ENCODE measurements around the gene LHX5. TPM values are rescaled to one million over a fixed set of nuclear protein-coding genes. Genes with fewer than 3 reads are reported as not detected.

Gene LHX5
- polyA plus RNA-seq, 3 donors, result not detected

DNA sequence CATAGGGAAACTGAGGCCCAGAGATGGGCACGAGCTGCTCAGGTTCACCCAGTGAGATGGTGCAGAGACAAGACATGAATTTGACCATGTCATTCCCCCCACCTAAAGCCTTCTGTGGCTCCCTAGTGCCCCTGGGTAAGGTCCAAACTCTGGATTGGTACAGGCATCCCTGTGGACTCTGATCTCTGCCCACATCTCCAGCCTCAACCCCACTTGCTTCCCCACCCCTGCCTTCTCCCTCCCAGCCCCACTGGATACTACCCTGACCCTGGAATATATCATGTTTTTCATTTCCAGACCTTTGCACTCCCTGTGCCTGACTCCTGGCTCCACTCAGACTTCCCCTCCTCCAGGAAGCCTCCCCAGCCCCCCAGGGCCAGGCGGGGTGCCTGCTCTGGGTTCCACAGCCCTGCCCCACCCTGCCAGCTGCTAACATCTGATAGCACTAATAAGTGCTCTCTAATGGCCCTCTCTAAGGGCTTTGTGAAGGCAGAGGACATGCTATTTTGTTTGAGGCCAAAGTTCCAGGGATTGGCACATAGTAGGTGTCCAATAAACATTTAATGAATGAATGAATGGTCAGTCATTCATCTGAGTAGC lies 50.6 kb downstream of the LHX5 start:
- DNase-seq (ENCODE audit: low read depth in 3 of 3, low spot score in 2 of 3), result no peak

DNA sequence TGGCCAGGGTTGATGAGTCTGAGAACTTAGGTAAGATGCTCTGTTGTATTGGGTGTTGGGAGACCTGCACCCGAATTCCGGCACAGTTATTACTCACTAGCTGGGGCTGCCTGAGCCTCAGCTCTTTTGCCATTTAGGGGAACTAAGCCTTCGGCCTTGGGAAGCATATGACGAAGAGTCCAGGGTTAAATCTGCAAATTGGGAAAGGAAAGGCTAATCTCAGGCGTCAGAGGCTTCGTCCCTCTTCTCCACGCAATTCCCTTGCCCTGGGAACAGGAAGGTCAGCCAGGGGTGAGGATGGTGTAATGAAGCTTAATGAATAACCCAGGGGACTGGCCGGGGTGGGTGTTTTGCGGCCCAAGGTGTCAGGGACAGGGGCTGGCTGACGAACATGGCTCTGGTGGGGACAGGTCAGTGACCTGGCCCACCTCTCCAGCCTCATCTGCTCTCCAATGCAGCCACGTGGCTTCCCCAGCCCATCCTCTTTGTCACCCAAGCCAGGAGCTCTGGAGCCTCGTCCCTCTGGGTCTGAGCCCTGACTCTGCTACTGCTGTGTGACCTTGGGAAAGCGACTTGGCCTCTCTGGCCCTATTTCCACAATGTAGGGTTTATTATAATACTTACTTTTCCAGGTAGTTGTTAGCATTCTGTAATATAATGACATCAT lies 53.3 kb downstream of the LHX5 start:
- DNase-seq (ENCODE audit: low read depth in 3 of 3, low spot score in 2 of 3), result no peak

DNA sequence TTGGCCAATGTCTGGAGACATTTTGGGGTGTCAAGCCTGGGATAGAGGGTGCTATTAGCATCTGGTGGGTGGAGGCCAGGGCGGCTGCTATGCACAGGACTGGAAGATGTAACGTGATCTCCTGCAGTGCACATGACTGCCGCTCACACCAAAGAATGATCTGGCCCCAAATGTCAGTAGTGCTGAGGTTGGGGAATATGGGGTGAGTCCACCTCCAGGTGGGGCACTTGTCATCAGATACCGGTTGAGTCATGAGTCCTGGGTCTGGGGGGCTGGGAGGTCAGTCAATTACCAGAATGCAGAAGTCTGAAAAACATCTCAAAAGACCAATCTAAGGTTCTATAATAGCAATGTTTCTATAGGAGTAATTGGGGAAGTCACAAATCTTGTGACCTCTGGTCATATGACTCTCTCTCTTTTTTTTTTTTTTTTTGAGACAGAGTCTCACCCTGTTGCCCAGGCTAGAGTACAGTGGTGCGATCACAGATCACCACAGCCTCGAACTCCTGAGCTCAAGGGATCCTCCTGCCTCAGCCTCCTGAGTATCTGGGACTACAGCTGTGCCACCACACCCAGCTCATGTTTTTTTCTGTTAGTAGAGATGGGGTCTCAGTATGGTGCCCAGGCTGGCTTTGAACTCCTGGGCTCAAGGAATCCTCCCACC lies 55.4 kb downstream of the LHX5 start:
- no peak for DNase-seq (ENCODE audit: low read depth in 3 of 3, low spot score in 2 of 3)

DNA sequence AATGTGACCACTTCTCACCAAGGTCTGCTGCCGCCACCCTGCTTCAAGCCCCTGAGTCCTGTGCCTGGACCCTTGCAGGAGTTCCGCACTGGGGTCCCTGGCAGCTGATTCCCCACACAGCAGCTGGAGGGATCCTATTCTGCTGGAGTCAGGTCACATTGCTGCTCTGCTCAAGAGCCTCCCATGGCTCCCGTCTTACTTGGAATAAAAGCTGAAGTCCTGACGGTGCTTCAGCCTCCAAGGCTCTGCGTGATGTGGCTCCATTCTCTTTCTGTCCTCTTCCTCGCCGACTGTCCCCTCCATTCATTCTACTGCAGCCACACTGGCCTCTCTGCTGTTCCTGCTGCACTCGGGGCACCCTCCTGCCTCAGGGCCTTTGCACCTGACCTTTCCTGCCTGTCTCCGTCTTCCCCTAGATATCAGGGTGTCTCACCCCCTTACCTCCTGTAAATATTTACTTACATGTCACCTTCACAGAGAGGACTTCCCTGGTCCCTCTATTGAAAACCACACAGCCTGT lies 57.1 kb downstream of the LHX5 start:
- DNase-seq (ENCODE audit: low read depth in 3 of 3, low spot score in 2 of 3), result no peak

DNA sequence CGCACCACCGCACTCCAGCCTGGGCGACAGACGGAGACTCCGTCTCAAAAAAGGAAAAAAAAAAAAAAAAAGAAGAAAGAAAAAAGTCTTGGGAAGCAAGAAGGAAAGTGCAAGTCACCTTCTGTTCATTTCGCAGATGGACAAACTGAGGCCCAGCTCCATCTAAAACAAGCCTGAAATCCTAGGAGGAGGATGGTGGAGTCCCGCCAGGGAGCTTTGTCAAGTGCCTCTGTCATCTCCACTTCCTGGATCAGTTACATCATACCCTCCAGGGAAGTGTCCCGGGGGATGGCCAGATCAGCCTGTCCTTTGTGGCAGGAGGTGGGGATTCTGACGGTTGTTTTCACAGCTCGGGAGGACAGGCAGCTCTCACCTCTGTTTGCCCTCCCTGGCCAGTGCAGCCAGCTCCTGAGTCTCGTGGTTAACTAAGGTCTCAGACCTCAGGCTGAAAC lies 58.2 kb downstream of the LHX5 start:
- no peak for DNase-seq (ENCODE audit: low read depth in 3 of 3, low spot score in 2 of 3)

Other genes with a start within 250 kb of the LHX5 start
- gene SLC8B1, start 136.8 kb downstream of the LHX5 start, polyA plus RNA-seq (ENCODE audit: insufficient read length in 3 of 3), result 10 to 100 TPM; 10.4 to 11.6 (median 10.8) TPM
- 10 to 100 TPM; 15.6 to 19.5 (median 18.3) TPM for gene PLBD2, start 113.3 kb downstream of the LHX5 start, polyA plus RNA-seq (ENCODE audit: insufficient read length in 3 of 3)
- under 1 TPM in 1 of 3 donors, not detected in 2; 0.22 TPM for gene SDS, start 68.0 kb downstream of the LHX5 start, polyA plus RNA-seq (ENCODE audit: insufficient read length in 3 of 3)
- 10 to 100 TPM; 10.7 to 13.1 (median 12.0) TPM for gene SDSL, start 49.5 kb downstream of the LHX5 start, polyA plus RNA-seq (ENCODE audit: insufficient read length in 3 of 3)